CMK (cell line): ENCODE results near the gene TPM4.
"Not testable (repeated sequence)": the region's sequence is repeated elsewhere in the genome, so short reads cannot be mapped to it uniquely, and the experiment has no call there.

Experiments
- DNase-seq: peaks from one replicate; pipeline ENCODE4 v3.0.0-alpha.2; 2010; ENCODE audit warnings: low read depth

TPM4 gene

DNA sequence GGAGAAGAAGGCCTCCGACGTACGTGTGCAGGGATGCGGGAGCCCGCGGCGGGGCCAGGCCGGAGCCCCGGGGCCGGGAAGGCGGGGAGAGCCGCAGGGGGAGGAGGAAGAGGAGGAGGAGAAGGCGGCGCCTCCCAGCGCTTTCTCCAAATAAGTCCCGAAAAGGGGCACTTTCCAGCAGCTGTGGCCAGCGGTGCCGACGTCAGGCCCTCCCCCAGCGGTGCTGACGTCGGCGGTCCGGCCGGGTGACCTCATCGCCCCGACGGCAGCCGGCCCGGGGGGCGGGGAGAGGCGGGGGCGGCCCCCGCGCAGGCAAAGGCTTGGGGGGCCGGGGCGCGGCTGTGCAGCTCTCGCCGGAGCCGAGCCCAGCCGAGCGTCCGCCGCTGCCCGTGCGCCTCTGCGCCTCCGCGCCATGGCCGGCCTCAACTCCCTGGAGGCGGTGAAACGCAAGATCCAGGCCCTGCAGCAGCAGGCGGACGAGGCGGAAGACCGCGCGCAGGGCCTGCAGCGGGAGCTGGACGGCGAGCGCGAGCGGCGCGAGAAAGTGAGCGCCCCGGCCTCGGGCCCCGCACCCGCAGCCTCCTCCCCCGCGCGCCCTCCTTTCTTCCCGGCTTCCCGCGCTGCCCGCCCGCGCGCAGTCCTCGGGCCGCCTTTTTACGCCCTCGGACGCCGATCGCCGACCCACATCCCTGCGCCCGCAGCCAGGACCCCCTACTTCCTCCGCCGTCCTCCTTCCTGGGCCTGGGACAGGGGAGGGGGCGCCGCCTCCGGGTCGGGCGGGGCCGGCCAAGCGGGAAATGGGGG, at the start of gene TPM4:
TPM4 (plus strand) TSS at position 342 of the 804 bp plus-strand sequence; CDS start at position 413, 71 bp downstream.
- DNase-seq: peak; percentile 85

- no peak for DNase-seq
Observed at GRCh38 chr19:16026756-16027155, 49.5 kb upstream of the TPM4 start.

GRCh38 chr19:16027528-16027927, 48.8 kb upstream of the TPM4 start:
- DNase-seq: no peak

GRCh38 chr19:16030155-16030554, 46.1 kb upstream of the TPM4 start:
- DNase-seq: not testable (repeated sequence)

DNA sequence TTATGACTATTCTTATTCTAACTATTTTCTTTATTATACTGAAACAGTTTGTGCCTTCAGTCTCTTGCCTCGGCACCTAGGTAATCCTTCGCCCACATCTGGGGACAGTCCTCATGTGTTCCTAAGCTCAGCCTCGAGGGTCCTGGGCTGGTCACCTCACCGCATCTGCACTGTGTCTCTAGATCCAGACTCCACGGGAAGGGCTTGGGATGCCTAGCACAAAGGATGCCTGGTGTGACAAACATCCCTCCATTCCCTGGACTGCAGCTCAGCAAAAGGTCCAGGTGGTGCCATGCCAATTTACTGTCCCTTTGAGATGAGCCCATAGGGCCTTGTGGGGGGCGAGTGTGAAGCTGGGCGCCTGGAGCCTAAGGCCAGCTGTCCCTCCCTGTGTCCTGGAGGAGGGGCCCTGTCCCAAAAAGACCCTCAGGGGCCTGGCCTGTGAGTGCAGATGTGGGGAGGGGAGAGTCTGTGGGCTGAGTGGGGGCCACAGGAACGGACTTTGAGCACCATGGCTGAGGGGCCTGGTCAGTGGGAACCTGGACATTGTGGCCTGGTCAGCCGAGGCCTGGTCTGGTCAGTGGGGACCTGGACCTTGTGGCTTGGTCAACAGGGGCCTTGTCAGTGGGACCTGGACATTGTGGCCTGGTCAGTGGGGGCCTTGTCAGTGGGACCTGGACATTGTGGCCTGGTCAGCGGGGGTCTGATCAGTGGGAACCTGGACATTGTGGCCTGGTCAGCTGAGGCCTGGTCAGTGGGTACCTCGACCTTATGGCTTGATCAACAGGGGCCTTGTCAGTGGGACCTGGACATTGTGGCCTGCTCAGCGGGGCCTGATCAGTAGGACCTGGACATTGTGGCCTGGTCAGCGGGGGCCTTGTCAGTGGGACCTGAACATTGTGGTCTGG, 45.1 kb upstream of the TPM4 start:
- DNase-seq: no peak

DNA sequence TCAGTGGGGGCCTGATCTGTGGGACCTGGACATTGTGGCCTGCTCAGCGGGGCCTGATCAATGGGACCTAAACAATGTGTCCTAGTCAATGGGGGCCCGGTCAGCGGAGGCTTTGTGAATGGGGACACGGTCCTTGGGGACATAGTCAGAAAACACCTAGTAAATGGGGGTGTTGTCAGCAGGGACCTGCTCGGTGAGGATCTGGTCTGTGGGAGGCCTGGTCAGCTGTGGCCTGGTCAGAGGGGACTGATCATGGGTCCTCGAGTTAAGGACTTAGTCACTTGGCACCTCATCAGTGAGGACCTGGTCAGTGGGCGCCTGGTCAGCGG, 44.5 kb upstream of the TPM4 start:
- no peak for DNase-seq

- DNase-seq: no peak
Observed at GRCh38 chr19:16032509-16033135, 43.7 kb upstream of the TPM4 start.

- DNase-seq: no peak
Observed at GRCh38 chr19:16033136-16033530, 43.2 kb upstream of the TPM4 start.

DNA sequence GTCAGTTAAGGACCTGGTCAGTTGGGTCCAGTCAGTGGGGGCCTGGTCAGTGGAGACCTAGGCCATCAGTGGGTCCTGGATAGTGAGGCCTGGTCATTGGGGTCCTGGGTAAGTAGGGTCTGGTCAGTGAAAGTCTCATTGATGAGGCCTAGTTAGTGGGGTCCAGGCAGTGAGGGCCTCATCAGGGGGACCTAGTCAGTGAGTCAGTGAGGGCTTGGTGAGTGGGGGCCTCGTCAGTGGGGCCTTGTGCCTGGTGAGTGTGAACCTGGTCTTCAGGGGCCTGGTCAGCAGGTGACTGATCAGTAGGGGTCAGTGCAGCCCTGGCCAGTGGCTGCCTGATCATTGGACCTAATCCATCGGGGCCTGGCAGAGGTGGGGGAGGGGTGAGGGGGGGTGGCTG, 42.6 kb upstream of the TPM4 start:
- no peak for DNase-seq

DNA sequence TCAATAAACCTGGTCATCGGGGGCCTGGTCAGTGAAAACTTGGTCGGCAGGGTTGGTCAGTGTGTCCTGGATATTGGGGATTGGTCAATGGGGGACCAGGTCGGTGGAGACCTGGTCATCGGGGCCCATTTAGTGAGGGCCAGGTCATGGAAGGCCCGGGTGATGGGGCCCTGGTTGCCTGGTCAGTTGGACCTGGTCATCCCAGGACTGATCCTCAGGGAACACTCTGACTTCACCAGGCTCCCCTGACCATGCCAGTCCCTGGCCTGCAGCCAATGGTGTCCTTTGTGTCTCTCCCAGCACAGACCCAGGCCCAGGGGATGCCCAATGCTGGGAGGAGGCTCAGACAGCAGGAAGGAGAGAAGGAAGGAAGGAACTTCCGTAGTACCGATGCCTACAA, 42.1 kb upstream of the TPM4 start:
- DNase-seq: no peak

DNA sequence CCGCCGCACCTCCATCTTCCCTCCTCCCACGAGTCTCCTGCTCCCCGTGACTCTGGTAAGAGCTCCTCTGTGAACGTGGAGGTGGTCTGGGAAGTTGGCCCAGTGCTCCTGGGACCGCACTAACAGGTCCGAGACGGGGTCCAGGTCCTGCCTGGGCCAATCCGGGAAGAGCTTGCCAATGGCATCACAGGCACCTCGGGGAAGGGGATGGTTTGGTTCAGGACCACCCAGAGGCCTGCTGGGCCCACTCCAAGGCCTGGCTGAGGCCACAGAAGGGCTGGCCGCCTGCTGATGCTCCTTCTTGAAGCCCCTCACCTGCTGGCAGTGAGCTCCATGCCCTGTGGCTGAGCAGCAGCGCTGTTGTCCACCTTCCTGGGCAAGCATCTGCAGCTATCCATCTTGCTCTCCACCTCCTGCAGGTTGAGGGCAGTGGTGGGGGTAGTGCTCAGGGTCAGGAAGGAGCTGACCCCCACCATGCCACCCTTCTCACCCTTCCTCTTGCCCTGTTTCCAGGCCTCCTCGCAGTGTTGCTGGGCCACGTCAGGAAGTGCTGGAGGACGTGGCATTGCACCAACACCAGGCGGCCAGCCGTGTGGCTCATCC, 41.2 kb upstream of the TPM4 start:
- no peak for DNase-seq

- DNase-seq: no peak
Observed at GRCh38 chr19:16035601-16036297, 40.5 kb upstream of the TPM4 start.

- no peak for DNase-seq
Observed at GRCh38 chr19:16036397-16036925, 39.8 kb upstream of the TPM4 start.

DNA sequence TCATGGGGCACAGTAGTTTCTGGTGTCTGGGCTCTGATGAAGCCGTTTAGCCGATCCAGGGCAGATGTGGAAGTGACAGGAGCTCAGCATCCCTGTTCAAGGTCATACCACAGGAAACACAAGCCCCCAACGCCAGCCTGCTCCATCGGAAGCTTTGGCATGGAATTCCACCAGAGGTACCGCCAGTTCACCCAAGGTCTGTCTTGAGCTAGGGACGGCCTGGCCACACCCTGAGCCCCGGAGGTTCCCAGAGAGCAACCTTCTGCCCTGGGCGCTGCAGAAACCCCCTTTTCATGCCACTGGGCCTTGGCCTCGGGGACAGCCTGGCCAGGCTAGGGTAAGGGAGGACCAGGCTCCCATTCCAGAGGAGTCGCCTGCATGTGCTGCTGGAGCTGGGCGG, 39.4 kb upstream of the TPM4 start:
- DNase-seq: no peak

DNA sequence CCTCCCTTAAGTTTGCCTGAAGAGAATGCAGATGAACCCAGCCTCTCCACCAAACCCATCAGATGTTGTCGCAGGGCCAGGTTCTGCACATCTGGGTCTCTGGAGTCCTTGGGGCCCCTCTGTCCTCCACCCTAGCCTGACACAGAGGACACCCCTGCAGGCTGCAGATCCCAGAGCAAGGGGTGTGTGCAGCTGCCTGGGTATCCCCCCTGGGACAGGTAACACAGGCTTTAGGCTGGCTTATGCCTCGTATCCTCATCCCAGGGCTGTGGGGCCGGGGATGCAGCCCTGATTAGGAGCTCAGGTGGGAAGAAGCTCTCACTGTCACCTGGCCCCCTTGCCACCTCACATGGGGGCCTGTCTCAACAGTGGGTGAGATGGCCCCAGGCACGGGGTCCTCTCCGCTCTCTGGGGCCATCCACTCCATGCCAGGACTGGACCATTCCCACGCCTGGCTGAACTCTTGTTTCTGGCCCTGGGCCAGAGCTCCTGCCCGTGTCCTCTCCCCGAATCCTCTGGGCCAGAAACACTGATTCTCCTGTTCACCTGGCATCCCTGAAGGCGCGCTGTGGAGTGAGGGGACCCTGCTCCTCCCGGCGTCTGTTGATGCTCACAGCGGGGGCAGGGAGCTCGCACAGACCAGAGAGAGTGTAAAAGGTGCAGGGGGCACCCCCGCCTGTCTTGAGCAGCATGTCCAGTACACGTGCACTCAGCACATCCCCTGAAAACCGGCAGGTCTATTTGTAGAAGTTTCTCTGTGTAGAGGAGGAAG, 38.7 kb upstream of the TPM4 start:
- no peak for DNase-seq

DNA sequence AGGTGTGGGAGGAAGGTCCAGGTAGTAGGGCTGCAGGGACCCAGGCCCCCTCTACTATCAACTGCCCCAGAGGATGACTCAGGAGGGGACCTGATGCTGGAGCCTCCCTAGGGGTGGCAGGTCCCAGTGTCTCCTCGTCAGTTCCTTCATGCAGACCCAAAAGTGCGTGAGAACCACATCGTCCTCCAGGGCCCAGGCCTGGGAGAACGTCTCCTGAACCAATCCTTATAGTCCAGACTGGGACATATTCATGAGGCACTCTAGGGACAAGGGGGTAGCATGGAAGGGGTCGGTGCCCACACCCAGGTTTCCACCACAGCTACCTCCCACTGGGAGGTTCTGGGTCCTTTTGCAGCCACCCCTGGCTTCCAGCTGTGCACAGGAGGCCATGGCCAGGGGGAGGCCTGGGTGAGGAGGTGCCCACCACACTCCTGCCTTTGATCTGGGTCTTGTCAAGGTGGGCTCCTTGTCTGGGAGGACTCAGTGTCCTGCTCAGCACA, 38.0 kb upstream of the TPM4 start:
- no peak for DNase-seq

GRCh38 chr19:16039081-16039480, 37.2 kb upstream of the TPM4 start:
- no peak for DNase-seq

- DNase-seq: no peak
Observed at GRCh38 chr19:16039545-16039944, 36.8 kb upstream of the TPM4 start.

- no peak for DNase-seq
Observed at GRCh38 chr19:16040642-16041041, 35.7 kb upstream of the TPM4 start.

DNA sequence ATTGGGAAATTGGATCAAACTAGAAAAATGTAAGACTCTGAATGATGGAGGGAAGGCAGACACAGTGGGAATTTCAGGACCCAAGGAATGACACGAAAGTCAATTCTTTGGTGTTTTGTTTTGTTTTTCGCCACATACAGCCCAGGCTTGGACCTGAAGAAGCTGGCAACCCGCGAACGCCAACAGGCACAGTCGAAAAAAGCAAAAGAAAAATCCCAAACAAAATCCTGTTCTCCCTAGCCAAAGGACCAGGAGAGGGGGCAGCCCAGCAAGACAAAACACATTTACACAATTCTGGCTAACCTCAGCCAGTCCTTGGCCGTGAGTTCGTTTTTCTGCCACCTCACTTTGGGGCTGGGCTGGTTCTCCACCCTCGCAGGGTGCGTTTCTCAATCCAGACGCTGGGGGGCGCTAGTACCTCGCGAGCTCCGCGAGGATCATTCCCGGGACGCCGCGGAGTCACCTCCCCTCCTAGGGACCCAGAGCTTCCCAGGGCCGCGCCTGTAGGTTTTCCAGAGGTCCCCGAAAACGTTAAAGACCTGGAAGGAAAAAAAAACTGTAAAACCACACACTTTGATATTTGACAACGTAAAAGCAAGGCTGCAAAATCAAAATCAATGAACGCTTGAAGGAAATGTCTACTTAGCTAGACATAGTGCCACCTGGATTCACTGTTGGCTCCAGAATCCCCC, 34.9 kb upstream of the TPM4 start:
- DNase-seq: peak; percentile 53
